HL-60 (cell line): ENCODE results near the gene STUM.

Experiments
- DNase-seq, 2 experiments: peaks; one replicate each; pipeline ENCODE4 v3.0.0-alpha.2; 2010 to 2020; ENCODE audit warnings: low read depth in 1 of 2, low spot score in 1 of 2
- H3K27ac ChIP-seq: fragments of 250-450 bp; sonication (Bioruptor Pico); replicated peaks from 2 replicates; pipeline ENCODE4 v1.5.1; 2020; ENCODE audit warnings: mild to moderate bottlenecking, moderate library complexity
- H3K27me3 ChIP-seq: fragments of 250-450 bp; sonication (Bioruptor Pico); 2 replicates; pipeline ENCODE4 v1.5.1; 2021; ENCODE audit warnings: mild to moderate bottlenecking, moderate library complexity; ENCODE audit not compliant: insufficient read depth, poor library complexity, severe bottlenecking
- H3K4me3 ChIP-seq: replicated peaks from 2 replicates; pipeline ENCODE4 v1.5.1; 2011; ENCODE audit warnings: mild to moderate bottlenecking, control low read depth, low read length; ENCODE audit not compliant: insufficient read depth
- GABPA ChIP-seq: IDR thresholded peaks from 2 replicates; pipeline ENCODE4 v1.6.1; 2012; ENCODE audit warnings: low read depth
- POLR2AphosphoS5 ChIP-seq: IDR thresholded peaks from 2 replicates; pipeline ENCODE4 v1.6.1; 2012; ENCODE audit warnings: low read depth
- REST ChIP-seq: IDR thresholded peaks from 2 replicates; pipeline ENCODE4 v1.6.1; 2012; ENCODE audit warnings: low read depth; ENCODE audit not compliant: insufficient replicate concordance
- SPI1 ChIP-seq: IDR thresholded peaks from 2 replicates; pipeline ENCODE4 v1.6.1; 2012; ENCODE audit warnings: low read depth, mild to moderate bottlenecking, borderline replicate concordance
- TF ChIP-seq, protein P1 (sequence below): IDR thresholded peaks from one replicate; pipeline ENCODE4 v1.5.1; 2011; ENCODE audit warnings: low read length, control low read depth, inconsistent platforms; ENCODE audit not compliant: insufficient read depth

Gene STUM

GRCh38 chr1:226577401-226578180 lies 29.0 kb downstream of the STUM start:
- no peak for DNase-seq
- TF ChIP-seq POLR2AphosphoS5 (no peak), REST (no peak), SPI1 (no peak), GABPA (no peak)
- TF ChIP-seq, protein P1, sequence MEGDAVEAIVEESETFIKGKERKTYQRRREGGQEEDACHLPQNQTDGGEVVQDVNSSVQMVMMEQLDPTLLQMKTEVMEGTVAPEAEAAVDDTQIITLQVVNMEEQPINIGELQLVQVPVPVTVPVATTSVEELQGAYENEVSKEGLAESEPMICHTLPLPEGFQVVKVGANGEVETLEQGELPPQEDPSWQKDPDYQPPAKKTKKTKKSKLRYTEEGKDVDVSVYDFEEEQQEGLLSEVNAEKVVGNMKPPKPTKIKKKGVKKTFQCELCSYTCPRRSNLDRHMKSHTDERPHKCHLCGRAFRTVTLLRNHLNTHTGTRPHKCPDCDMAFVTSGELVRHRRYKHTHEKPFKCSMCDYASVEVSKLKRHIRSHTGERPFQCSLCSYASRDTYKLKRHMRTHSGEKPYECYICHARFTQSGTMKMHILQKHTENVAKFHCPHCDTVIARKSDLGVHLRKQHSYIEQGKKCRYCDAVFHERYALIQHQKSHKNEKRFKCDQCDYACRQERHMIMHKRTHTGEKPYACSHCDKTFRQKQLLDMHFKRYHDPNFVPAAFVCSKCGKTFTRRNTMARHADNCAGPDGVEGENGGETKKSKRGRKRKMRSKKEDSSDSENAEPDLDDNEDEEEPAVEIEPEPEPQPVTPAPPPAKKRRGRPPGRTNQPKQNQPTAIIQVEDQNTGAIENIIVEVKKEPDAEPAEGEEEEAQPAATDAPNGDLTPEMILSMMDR: no peak
- H3K27ac ChIP-seq: no peak overlapping the region
- H3K27me3 ChIP-seq: no peaks in the 10 kb centered on the region
- no peak overlapping the region for H3K4me3 ChIP-seq

DNA sequence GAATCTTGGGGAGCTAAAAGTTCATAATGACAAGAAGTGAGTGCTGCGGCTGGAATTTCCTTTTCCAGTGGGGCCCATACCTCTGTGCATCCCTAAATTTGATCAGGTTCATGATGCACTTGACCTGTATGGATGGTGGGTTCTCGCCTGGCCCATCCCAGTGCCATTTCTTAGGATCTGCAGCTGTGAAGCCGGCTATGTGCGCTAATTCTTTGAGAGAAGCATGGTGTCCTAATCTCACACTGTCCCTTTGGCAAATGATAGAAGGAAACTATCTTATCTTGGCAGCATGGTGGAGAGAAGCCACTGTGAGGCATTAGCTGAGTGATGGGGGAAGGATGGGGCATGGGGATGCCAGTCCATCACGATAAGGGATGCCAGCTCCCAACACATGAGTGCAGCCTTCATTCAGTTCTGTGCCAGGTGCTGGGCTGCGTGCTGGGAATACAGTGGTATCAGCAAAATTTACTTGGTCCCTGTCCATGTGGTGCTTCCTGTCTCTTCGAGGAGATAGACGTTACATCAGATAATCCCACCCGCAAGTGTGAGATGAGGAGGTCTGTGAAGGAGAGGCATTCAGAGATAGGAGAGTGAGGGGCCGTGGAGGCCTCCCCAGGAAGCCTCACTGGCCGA lies 30.5 kb downstream of the STUM start:
- H3K27ac ChIP-seq: no peak overlapping the region
- TF ChIP-seq REST (no peak), POLR2AphosphoS5 (no peak), SPI1 (no peak), GABPA (no peak)
- TF ChIP-seq, protein P1: no peak
- no peak overlapping the region for H3K4me3 ChIP-seq
- no peaks in the 10 kb centered on the region for H3K27me3 ChIP-seq
- DNase-seq: no peak

DNA sequence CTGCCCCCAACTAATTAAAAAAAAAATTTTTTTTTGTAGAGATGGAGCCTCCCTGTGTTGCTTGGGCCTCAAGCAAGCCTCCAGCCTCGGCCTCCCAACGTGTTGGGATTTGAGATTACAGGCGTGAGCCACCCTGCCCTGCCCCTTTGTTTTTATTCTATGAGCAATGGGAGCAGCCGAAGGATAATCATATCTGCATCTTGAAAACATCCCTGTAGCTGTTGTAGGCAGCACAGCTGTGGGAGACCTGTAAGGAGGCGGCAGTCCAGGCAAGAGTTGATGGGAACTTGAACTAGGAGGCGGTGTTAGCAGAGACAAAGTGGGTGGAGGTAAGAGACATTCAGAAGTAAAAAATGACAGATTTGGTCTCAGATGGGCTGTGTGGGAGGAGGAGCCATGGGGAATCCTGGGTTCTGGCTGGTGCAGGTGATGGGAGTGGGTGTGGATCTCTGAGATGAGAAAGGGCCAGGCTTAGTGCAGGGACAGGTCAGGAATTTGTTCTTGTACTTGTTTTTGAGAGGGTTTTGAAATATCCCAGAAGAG lies 31.3 kb downstream of the STUM start:
- H3K27me3 ChIP-seq: no peaks in the 10 kb centered on the region
- no peak overlapping the region for H3K27ac ChIP-seq
- no peak overlapping the region for H3K4me3 ChIP-seq
- TF ChIP-seq REST (no peak), GABPA (no peak), SPI1 (no peak), POLR2AphosphoS5 (no peak)
- TF ChIP-seq, protein P1: no peak
- DNase-seq: no peak
